HG02763 (cell line): ENCODE results near the gene TCF7L2.

Source experiments
- ATAC-seq: cut with Tn5 transposase; IDR thresholded peaks from one replicate; pipeline ENCODE4 v1.9.1; 2021; ENCODE audit warnings: mild to moderate bottlenecking, moderate library complexity; ENCODE audit not compliant: unreplicated experiment

The TCF7L2 gene

GRCh38 chr10:113020838-113021237 lies 70.8 kb downstream of the TCF7L2 start:
- no peak for ATAC-seq

GRCh38 chr10:113021268-113022040 lies 71.4 kb downstream of the TCF7L2 start:
- ATAC-seq, result no peak

- no peak for ATAC-seq
These were observed 72.2 kb downstream of the TCF7L2 start for GRCh38 chr10:113022265-113022664.

GRCh38 chr10:113023017-113023416 lies 73.0 kb downstream of the TCF7L2 start:
- ATAC-seq, result no peak

GRCh38 chr10:113024930-113025329 lies 74.9 kb downstream of the TCF7L2 start:
- no peak for ATAC-seq

- ATAC-seq, result no peak
These were observed 75.4 kb downstream of the TCF7L2 start for GRCh38 chr10:113025487-113025886.

- ATAC-seq, result no peak
These were observed 76.6 kb downstream of the TCF7L2 start for GRCh38 chr10:113026679-113027078.

GRCh38 chr10:113027230-113027573 lies 77.2 kb downstream of the TCF7L2 start:
- ATAC-seq, result no peak

GRCh38 chr10:113027574-113028455 lies 77.8 kb downstream of the TCF7L2 start:
- no peak for ATAC-seq

GRCh38 chr10:113028456-113029440 lies 78.7 kb downstream of the TCF7L2 start:
- no peak for ATAC-seq

- ATAC-seq, result no peak
These were observed 80.4 kb downstream of the TCF7L2 start for GRCh38 chr10:113030453-113030852.

- no peak for ATAC-seq
These were observed 81.1 kb downstream of the TCF7L2 start for GRCh38 chr10:113031147-113031546.

GRCh38 chr10:113033991-113034390 lies 83.9 kb downstream of the TCF7L2 start:
- ATAC-seq, result no peak

GRCh38 chr10:113035732-113036312 lies 85.8 kb downstream of the TCF7L2 start:
- no peak for ATAC-seq

- ATAC-seq, result no peak
These were observed 86.6 kb downstream of the TCF7L2 start for GRCh38 chr10:113036619-113037018.

- ATAC-seq, result no peak
These were observed 87.2 kb downstream of the TCF7L2 start for GRCh38 chr10:113037218-113037617.

GRCh38 chr10:113038183-113038582 lies 88.1 kb downstream of the TCF7L2 start:
- ATAC-seq, result no peak

- ATAC-seq, result no peak
These were observed 88.9 kb downstream of the TCF7L2 start for GRCh38 chr10:113038985-113039384.

GRCh38 chr10:113041324-113041723 lies 91.3 kb downstream of the TCF7L2 start:
- no peak for ATAC-seq
